Loucy (cell line): ENCODE data around the gene STK33.

Experiments used
- H2AFZ ChIP-seq: fragments of 200-600 bp; sonication (generic); 2 replicates; pipeline ENCODE4 v1.6.0; 2016; ENCODE audit warnings: antibody characterized with exemption, mild to moderate bottlenecking, low read length, moderate library complexity
- H3F3A ChIP-seq: fragments of 200-600 bp; 2 replicates; pipeline ENCODE4 v1.6.0; 2016; ENCODE audit warnings: antibody characterized with exemption, low read depth, mild to moderate bottlenecking
- H3K27me3 ChIP-seq: fragments of 200-600 bp; sonication (generic); 2 replicates; pipeline ENCODE4 v1.6.1; 2014; ENCODE audit warnings: low read length, mild to moderate bottlenecking; ENCODE audit not compliant: insufficient read depth, poor library complexity, severe bottlenecking
- H3K36me3 ChIP-seq: fragments of 200-600 bp; sonication (generic); 2 replicates; pipeline ENCODE4 v1.6.1; 2016; ENCODE audit warnings: low read length; ENCODE audit not compliant: insufficient read depth
- H3K4me1 ChIP-seq: fragments of 200-600 bp; sonication (generic); 2 replicates; pipeline ENCODE4 v1.5.1; 2014; ENCODE audit warnings: low read length, mild to moderate bottlenecking; ENCODE audit not compliant: insufficient read depth, poor library complexity, severe bottlenecking
- H3K4me2 ChIP-seq: fragments of 200-600 bp; sonication (generic); 2 replicates; pipeline ENCODE4 v1.6.0; 2014; ENCODE audit warnings: antibody characterized with exemption, low read length, low read depth, mild to moderate bottlenecking; ENCODE audit not compliant: poor library complexity, severe bottlenecking
- H3K4me3 ChIP-seq: fragments of 200-600 bp; sonication (generic); 2 replicates; pipeline ENCODE4 v1.5.1; 2014; ENCODE audit warnings: low read length, mild to moderate bottlenecking, mixed read lengths; ENCODE audit not compliant: poor library complexity, severe bottlenecking
- H3K79me2 ChIP-seq: fragments of 200-600 bp; sonication (generic); 2 replicates; pipeline ENCODE4 v1.6.1; 2014; ENCODE audit warnings: low read length; ENCODE audit not compliant: insufficient read depth
- H3K9ac ChIP-seq: fragments of 200-600 bp; sonication (generic); 2 replicates; pipeline ENCODE4 v1.6.0; 2014; ENCODE audit warnings: mild to moderate bottlenecking, low read depth, low read length, moderate library complexity; ENCODE audit not compliant: poor library complexity, severe bottlenecking
- H3K9me2 ChIP-seq: fragments of 200-600 bp; sonication (generic); replicated peaks from 2 replicates; pipeline ENCODE4 v1.6.1; 2016; ENCODE audit warnings: low read depth, low read length, mixed read lengths
- H3K9me3 ChIP-seq: fragments of 200-600 bp; sonication (generic); 2 replicates; pipeline ENCODE4 v1.6.1; 2014; ENCODE audit warnings: mild to moderate bottlenecking, antibody characterized with exemption, low read length, low read depth; ENCODE audit not compliant: insufficient read depth
- H4K20me1 ChIP-seq: fragments of 200-600 bp; sonication (generic); 2 replicates; pipeline ENCODE4 v1.6.0; 2014; ENCODE audit warnings: antibody characterized with exemption, low read length, mild to moderate bottlenecking; ENCODE audit not compliant: insufficient read depth, poor library complexity, severe bottlenecking
- CTCF ChIP-seq: fragments of 200-600 bp; sonication (generic); conservative IDR thresholded peaks from 2 replicates; pipeline ENCODE4 v1.5.1; 2014; ENCODE audit warnings: mild to moderate bottlenecking, antibody characterized with exemption, low read length
- EZH2phosphoT487 ChIP-seq: fragments of 200-600 bp; IDR thresholded peaks from 2 replicates; pipeline ENCODE4 v1.6.1; 2018; ENCODE audit warnings: antibody characterized with exemption, mild to moderate bottlenecking, moderate library complexity, borderline replicate concordance

The STK33 gene

DNA sequence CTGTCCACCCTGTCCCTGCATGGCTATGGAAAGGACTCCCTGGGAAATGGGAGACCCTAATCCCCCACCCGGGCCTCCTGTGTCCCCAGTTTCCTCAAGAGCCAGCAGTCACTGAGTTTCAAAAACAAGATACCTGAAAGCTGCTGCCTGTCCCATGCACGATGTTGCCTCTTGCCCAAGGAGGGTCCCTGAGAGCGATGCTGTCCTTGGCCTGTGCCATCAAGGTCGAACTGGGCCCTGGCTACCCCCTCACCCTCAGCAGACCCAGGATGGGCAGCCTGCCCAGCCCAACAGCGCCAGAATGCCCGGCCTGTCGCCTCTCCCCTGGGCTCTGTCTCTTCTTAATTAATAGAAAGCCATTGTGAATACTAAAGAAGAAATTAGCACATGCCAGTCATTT, 225.8 kb downstream of the STK33 start:
- TF ChIP-seq CTCF = no peak
- TF ChIP-seq EZH2phosphoT487 = no peak
- Histone ChIP-seq H3F3A (no peaks in the 10 kb centered on the region), H3K36me3 (no peaks in the 10 kb centered on the region), H3K4me3 (no peak overlapping the region), H3K27me3 (no peaks in the 10 kb centered on the region), H3K4me1 (no peaks in the 10 kb centered on the region), H3K9me3 (no peaks in the 10 kb centered on the region), H3K9me2 (no peaks in the 10 kb centered on the region), H2AFZ (no peak overlapping the region), H3K4me2 (no peak overlapping the region), H4K20me1 (no peaks in the 10 kb centered on the region), H3K79me2 (no peaks in the 10 kb centered on the region), H3K9ac (no peak overlapping the region)

- no peak overlapping the region for H3K4me2 ChIP-seq
- no peaks in the 10 kb centered on the region for H3K36me3 ChIP-seq
- TF ChIP-seq CTCF (no peak), EZH2phosphoT487 (no peak)
- no peaks in the 10 kb centered on the region for H3F3A ChIP-seq
- H3K4me3 ChIP-seq = no peak overlapping the region
- H3K9me3 ChIP-seq = no peaks in the 10 kb centered on the region
- H3K27me3 ChIP-seq = no peaks in the 10 kb centered on the region
- H2AFZ ChIP-seq = no peak overlapping the region
- H3K9ac ChIP-seq = no peak overlapping the region
- no peaks in the 10 kb centered on the region for H3K9me2 ChIP-seq
- H4K20me1 ChIP-seq = no peaks in the 10 kb centered on the region
- no peaks in the 10 kb centered on the region for H3K4me1 ChIP-seq
- no peaks in the 10 kb centered on the region for H3K79me2 ChIP-seq
Measured at GRCh38 chr11:8366316-8366715, 227.7 kb downstream of the STK33 start.

GRCh38 chr11:8365216-8365941, 228.6 kb downstream of the STK33 start:
- no peak overlapping the region for H3K9ac ChIP-seq
- TF ChIP-seq CTCF (no peak), EZH2phosphoT487 (no peak)

More at GRCh38 chr11:8365216-8365941, 228.6 kb downstream of the STK33 start:
- H3K4me2 ChIP-seq = no peak overlapping the region
- no peaks in the 10 kb centered on the region for H3K9me2 ChIP-seq
- H3K79me2 ChIP-seq = no peaks in the 10 kb centered on the region
- no peaks in the 10 kb centered on the region for H3F3A ChIP-seq
- H3K4me3 ChIP-seq = no peak overlapping the region
- no peaks in the 10 kb centered on the region for H3K9me3 ChIP-seq
- H3K36me3 ChIP-seq = no peaks in the 10 kb centered on the region
- no peaks in the 10 kb centered on the region for H4K20me1 ChIP-seq
- no peak overlapping the region for H2AFZ ChIP-seq
- no peaks in the 10 kb centered on the region for H3K4me1 ChIP-seq
- H3K27me3 ChIP-seq = no peaks in the 10 kb centered on the region
